Renal cortex interstitium (tissue), 11 donors: Measurements from ENCODE around the gene EVI5L. TPM values are rescaled to one million over a fixed set of nuclear protein-coding genes. Genes with fewer than 3 reads are reported as not detected.
"Not testable (repeated sequence)": the region's sequence is repeated elsewhere in the genome, so short reads cannot be mapped to it uniquely, and the experiment has no call there.

ENCODE experiments used
- DNase-seq, 11 donors: peaks; one replicate each; pipeline ENCODE4 v3.0.0-alpha.2; 2013; ENCODE audit warnings: low read depth in 9 of 11, low spot score in 4 of 11; ENCODE audit errors: extremely low read depth in 1 of 11
- polyA plus RNA-seq, 3 donors: library from polyadenylated mRNA; unstranded; fragments of 120-200 nt; gene quantifications; one replicate each; pipeline ENCODE4 v1.2.1, GENCODE V29; 2013; ENCODE audit not compliant: insufficient read length in 3 of 3

EVI5L gene
- polyA plus RNA-seq, 3 donors = 14.2 to 18.7 (median 14.9) TPM

DNA sequence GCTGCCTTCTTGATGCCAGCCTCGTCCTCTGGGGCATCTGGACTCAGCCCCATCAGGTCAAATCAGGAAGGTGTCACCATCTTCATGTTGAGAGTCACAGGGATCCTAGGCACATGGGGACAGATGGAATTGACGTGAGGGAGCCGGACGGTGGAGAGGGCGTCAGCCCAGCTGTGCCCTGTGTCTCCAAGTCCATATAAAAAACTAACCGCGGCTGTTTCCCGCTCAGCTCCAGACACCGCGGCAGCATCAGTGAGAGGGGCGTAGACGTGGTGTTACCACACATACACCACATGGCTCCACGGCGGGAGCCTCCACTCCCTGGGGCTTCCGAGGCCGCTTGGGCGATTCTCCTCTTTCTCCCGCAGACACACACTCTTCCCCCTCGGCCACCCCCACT, 49.8 kb downstream of the EVI5L start:
- no peak for DNase-seq

GRCh38 chr19:7881910-7882309, 51.9 kb downstream of the EVI5L start:
- no peak for DNase-seq

DNA sequence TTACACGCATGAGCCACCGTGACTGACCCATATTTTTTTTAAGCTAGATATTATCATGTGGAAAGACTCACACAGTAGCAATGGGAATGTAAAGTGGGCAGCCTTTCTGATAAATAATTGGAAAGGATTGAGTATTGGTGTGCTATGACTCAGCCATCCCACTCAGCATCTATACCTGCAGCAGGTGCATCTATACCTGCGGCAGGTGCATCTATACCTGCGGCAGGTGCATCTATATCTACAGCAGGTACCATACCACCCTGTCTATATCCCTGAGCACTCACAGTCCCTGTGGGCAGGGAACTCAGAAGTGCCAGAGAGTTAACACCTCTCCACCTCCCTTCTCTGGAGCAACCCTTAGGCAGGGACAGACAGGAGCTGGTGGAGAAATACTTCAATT, 53.1 kb downstream of the EVI5L start:
- DNase-seq = no peak

- no peak for DNase-seq
These were observed 54.0 kb downstream of the EVI5L start for GRCh38 chr19:7883796-7884570.

DNA sequence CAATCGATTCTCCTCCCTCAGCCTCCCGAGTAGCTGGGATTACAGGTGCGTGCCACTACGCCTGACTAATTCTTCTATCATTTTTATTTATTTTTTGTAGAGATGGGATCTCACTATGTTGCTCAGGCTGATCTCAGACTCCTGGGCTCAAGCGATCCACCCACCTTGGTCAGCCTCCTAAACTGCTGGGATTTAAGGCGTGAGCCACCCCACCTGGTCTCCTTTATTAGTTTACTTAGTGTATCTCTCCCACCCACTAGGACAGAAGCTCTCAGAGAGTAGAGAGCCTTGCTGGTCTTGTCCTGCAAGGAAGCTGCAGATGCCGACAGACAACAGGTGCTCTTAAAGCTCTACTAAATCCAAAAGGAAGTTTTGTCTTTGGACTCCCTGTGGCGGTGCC, 55.8 kb downstream of the EVI5L start:
- no peak for DNase-seq

GRCh38 chr19:7887408-7888144, 57.6 kb downstream of the EVI5L start:
- DNase-seq = no peak

GRCh38 chr19:7888145-7888825, 58.3 kb downstream of the EVI5L start, which contains the start of gene LRRC8E:
TSS of gene LRRC8E (plus strand) at chr19:7888510. CDS start at chr19:7895604, 7,094 bp downstream.
- DNase-seq = no peak

DNA sequence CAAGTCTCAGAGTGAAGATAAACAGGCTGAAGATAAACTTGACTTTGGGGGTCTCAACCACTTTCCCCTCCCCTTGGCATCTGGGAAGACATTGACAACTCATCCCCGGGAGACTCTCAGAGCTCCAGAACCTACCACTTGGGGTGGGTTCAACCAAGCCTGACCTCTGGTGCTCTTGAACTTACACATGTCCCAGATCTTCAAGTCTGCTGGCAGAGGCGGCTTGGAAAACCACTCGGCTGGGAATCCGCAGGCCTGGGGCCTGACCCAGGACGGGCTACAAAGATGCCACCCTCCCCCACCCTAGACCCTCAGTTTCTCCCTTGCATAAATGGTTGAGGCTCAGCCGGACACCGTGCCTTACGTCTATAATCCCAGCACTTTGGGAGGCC, 58.8 kb downstream of the EVI5L start:
- DNase-seq = no peak

GRCh38 chr19:7893362-7894101, 63.5 kb downstream of the EVI5L start:
- not testable (repeated sequence) for DNase-seq

DNA sequence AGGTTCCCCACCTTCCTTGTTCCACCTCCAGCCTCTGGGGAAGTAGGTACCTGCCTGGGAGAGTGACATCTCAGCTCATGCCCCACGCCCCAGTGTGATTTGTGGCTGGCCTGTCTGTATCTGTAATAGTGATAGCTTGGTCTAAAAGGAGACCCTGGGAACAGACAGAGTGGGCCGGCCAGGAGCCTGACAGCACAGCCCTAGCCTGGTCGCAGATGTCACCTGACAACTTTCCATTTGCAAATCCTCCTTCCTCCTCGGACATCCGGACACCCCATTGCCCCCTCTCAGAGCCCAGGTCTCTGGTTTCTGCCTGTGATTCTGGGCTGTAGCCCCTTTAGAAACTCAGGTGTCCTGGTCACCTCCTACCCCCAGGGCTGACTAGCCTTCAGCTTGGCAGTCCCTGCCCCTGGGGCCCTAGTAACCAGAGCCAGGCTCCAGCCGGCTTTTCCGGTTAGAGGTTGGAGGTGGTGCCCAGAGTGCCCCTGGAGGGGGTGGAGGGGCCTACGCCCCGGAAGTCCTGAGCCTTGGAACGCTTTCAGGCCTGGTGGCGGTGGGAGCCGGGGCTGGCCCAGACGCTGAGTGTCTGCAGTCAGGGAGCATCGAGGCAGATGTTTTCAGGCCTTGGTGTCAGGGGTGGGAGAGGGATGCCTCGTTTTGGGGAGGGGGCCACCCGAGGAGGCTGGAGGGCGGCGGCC, 64.7 kb downstream of the EVI5L start:
- DNase-seq = no peak

DNA sequence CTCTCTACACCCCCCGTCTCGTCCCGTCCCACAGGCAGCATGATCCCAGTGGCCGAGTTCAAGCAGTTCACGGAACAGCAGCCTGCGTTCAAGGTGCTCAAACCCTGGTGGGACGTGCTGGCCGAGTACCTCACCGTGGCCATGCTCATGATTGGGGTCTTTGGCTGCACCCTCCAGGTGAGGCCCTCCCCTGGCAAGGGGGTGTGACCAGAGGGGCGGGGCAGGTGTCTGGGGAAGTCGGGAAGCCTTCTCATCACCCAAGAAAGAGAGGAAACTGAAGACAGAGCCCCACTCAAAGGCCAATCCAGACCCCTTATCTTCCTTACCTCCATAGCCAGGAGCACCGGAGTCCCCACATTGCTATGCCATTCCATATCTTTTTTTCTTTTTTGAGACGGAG, 65.5 kb downstream of the EVI5L start:
- DNase-seq = no peak

DNA sequence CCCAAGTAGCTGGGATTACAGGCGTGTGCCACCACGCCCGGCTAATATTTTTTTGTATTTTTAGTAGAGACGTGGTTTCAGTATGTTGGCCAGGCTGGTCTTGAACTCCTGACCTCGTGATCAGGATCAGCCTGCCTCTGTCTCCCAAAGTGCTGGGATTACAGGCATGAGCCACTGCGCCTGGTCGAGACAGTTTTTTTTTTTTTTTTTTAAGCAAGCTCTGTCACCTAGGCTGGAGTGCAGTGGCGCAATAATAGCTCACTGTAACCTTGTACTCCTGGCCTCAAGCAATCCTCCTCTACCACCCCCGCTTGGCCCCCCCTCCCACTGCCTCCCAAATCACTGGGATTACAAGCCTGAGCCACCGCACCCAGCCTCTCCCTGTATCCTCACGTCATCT, 67.3 kb downstream of the EVI5L start:
- no peak for DNase-seq

DNA sequence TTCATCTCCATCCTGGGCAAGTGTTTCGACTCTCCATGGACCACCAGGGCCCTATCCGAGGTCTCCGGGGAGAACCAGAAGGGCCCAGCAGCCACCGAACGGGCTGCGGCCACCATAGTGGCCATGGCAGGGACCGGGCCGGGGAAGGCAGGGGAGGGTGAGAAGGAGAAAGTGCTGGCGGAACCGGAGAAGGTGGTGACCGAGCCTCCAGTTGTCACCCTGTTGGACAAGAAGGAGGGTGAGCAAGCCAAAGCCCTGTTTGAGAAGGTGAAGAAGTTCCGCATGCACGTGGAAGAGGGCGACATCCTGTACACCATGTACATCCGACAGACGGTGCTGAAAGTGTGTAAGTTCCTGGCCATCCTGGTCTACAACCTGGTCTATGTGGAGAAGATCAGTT, 68.9 kb downstream of the EVI5L start:
- DNase-seq = no peak

- no peak for DNase-seq
These were observed 69.8 kb downstream of the EVI5L start for GRCh38 chr19:7899751-7900378.

- no peak for DNase-seq
These were observed 70.4 kb downstream of the EVI5L start for GRCh38 chr19:7900401-7900870.

DNA sequence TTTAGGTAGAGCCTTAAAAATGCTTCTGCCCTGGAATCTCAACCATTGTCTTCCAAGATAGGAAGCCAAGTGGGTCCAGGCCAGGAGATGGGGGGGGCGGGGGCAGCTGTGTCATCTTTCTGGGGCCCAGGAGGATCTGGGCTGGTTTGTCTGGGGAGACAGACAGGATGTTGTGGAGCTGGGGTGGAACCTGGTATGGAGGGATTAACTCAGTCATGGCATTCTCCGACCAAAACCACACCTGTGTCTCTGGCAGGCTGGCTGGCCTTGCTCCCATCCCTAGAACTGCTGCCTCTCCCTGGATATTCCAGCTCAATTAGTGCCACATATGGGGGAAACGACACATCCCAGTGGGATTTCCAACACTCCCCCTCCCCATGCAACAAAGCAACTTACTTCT, 70.9 kb downstream of the EVI5L start:
- no peak for DNase-seq

GRCh38 chr19:7901337-7901736, 71.3 kb downstream of the EVI5L start:
- no peak for DNase-seq

- no peak for DNase-seq
These were observed 72.8 kb downstream of the EVI5L start for GRCh38 chr19:7902796-7903243.
